Measurements from ENCODE around the gene NPY5R. TPM values are rescaled to one million over a fixed set of nuclear protein-coding genes. Genes with fewer than 3 reads are reported as not detected.

NPY5R gene
- total RNA-seq, 1 experiment from 2014 or later: not detected

DNA sequence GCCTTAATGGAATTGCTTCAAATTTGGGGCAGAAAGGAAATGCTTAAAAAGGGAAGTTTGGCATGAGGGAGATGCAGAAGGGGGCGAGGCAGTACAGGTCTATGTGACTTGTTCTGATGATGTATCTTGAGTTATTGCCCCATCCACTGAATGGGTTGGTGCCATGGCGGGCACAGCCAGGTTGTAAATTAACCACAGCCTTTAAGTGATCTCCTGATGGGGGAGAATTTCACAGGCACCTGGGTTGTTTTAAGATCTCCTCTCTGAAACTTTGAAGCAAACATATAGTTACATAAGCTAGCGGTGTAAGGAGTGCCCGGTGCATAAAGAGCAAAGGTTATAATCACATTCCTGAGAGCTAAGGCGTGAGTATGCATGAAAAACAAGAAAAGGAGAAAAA, 37.0 kb downstream of the NPY5R start:
- Histone ChIP-seq H2AFZ (ENCODE audit: low read depth, low read length, poor library complexity, severe bottlenecking) (no peak overlapping the region), H3K27me3 (ENCODE audit: insufficient read depth, low read length) (no peaks in the 10 kb centered on the region), H3K4me3 (replicated peaks in 1 of 2; ENCODE audit: low read depth in 1 of 2, low read length in 2 of 2) (no peak overlapping the region), H3K4me1 (ENCODE audit: control insufficient read depth in 1 of 2, insufficient read depth in 2 of 2, low read length in 2 of 2) (peaks cover 0 to 8% of the 10 kb centered on the region in 2 experiments; a peak in 2 of 4 replicates), H3K9ac (ENCODE audit: low read length) (no peak overlapping the region), H3K36me3 (ENCODE audit: control insufficient read depth in 1 of 2, insufficient read depth in 2 of 2, low read length in 2 of 2) (no peaks in the 10 kb centered on the region), H3K9me2 (ENCODE audit: insufficient read depth) (no peaks in the 10 kb centered on the region), H3K27ac (ENCODE audit: low read depth, low read length) (no peak overlapping the region), H4K20me1 (ENCODE audit: insufficient read depth) (no peaks in the 10 kb centered on the region), H3K79me2 (ENCODE audit: insufficient read depth, low read length) (no peaks in the 10 kb centered on the region), H3K9me3 (ENCODE audit: control insufficient read depth in 1 of 2, insufficient read depth in 1 of 2, low read depth in 1 of 2, low read length in 2 of 2) (no peaks in the 10 kb centered on the region), H3K4me2 (ENCODE audit: low read length) (no peak overlapping the region)
- no peak for ATAC-seq
- no TSS peak for BruUV-seq (replicated peaks)
- CTCF ChIA-PET: no interaction called here
- POLR2A ChIA-PET: no interaction called here
- no peak for TF ChIP-seq RAD21 (IDR thresholded peaks at IDR 0.05; ENCODE audit: low read depth)
- no peak for TF ChIP-seq MAX (IDR thresholded peaks at IDR 0.05)
- no peak for TF ChIP-seq JUND (IDR thresholded peaks at IDR 0.05)
- TF ChIP-seq POLR2A (IDR thresholded peaks at IDR 0.05; ENCODE audit: borderline replicate concordance, extremely low read depth, insufficient read depth, insufficient read length): no peak
- TF ChIP-seq EGR1 (IDR thresholded peaks at IDR 0.05; ENCODE audit: low read depth): no peak
- TF ChIP-seq EZH2 (IDR thresholded peaks at IDR 0.05): no peak
- no peak for TF ChIP-seq YY1 (IDR thresholded peaks at IDR 0.05; ENCODE audit: extremely low read depth, insufficient replicate concordance, low read depth, low read length)
- TF ChIP-seq SIN3A (IDR thresholded peaks at IDR 0.05; ENCODE audit: low read depth): no peak
- TF ChIP-seq REST (IDR thresholded peaks at IDR 0.05; ENCODE audit: low read depth): no peak
- TF ChIP-seq ZFX (IDR thresholded peaks at IDR 0.05): no peak
- TF ChIP-seq EZH2phosphoT487 (IDR thresholded peaks at IDR 0.05; ENCODE audit: borderline replicate concordance): no peak
- no peak for TF ChIP-seq ATF3 (IDR thresholded peaks at IDR 0.05)
- TF ChIP-seq CEBPB (IDR thresholded peaks at IDR 0.05; ENCODE audit: low read depth): no peak
- no peak for TF ChIP-seq ZNF274 (IDR thresholded peaks at IDR 0.05; ENCODE audit: low read depth, low read length)
- TF ChIP-seq ELF1 (IDR thresholded peaks at IDR 0.05; ENCODE audit: borderline replicate concordance, low read depth): no peak
- TF ChIP-seq ZBTB33 (IDR thresholded peaks at IDR 0.05; ENCODE audit: extremely low read depth, insufficient replicate concordance, low read length): no peak
- no peak for TF ChIP-seq CBX3 (IDR thresholded peaks at IDR 0.05; ENCODE audit: low read depth)
- TF ChIP-seq, protein P1, sequence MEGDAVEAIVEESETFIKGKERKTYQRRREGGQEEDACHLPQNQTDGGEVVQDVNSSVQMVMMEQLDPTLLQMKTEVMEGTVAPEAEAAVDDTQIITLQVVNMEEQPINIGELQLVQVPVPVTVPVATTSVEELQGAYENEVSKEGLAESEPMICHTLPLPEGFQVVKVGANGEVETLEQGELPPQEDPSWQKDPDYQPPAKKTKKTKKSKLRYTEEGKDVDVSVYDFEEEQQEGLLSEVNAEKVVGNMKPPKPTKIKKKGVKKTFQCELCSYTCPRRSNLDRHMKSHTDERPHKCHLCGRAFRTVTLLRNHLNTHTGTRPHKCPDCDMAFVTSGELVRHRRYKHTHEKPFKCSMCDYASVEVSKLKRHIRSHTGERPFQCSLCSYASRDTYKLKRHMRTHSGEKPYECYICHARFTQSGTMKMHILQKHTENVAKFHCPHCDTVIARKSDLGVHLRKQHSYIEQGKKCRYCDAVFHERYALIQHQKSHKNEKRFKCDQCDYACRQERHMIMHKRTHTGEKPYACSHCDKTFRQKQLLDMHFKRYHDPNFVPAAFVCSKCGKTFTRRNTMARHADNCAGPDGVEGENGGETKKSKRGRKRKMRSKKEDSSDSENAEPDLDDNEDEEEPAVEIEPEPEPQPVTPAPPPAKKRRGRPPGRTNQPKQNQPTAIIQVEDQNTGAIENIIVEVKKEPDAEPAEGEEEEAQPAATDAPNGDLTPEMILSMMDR (IDR thresholded peaks at IDR 0.05 in 2 of 3, conservative IDR thresholded peaks at IDR 0.05 in 1 of 3; ENCODE audit: borderline replicate concordance in 1 of 3, insufficient read depth in 1 of 3, low read depth in 2 of 3, low read length in 2 of 3): no peak
- RAD21 ChIA-PET (ENCODE audit: low non-redundant PET in 1 of 2, low total read pairs in 2 of 2, uncharacterized antibody in 2 of 2, unreplicated experiment in 2 of 2): no interaction called here
- DNase-seq (ENCODE audit: low read depth, low spot score): no peak
- intact Hi-C loops (cut with micrococcal nuclease): no loop called here

Data from HCT116 (cell line).